ENCODE measurements around the gene NUP98. TPM values are rescaled to one million over a fixed set of nuclear protein-coding genes. Genes with fewer than 3 reads are reported as not detected.

NUP98 gene
- total and polyA plus RNA-seq, 11 donors: 13.2 to 77.9 (median 45.3) TPM

DNA sequence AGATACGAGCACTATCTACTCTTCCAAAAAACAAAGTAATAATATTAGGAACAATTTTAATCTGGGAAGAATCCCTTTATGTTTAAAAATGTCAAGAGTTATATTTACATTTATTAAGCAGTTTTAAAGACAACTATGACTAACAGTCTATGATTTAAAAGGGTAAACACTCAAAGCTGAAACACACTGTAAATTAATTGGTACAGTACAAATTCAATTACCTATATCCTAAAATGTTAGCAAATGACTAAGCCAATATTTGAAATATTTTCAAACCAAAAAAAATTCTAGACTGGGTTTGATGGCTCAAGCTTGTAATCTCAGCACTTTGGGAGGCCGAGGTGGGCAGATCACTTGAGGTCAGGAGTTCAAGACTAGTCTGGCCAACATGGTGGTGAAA lies 90.2 kb downstream of the NUP98 start:
- H3K9me3 ChIP-seq: no peaks in the 10 kb centered on the region
- H3K36me3 ChIP-seq: peaks cover 4 to 96% (median 79%) of the 10 kb centered on the region in 9 donors
- H3K4me1 ChIP-seq: peaks cover 0 to 3% (median 0%) of the 10 kb centered on the region in 12 donors
- 90 to 99% (median 94%) methylated on average over 2 of the region's 2 CpGs for WGBS, 4 donors
- no peak overlapping the region for H3K27ac ChIP-seq
- TF ChIP-seq POLR2A (IDR thresholded peaks at IDR 0.05): no peak
- TF ChIP-seq, protein P1, sequence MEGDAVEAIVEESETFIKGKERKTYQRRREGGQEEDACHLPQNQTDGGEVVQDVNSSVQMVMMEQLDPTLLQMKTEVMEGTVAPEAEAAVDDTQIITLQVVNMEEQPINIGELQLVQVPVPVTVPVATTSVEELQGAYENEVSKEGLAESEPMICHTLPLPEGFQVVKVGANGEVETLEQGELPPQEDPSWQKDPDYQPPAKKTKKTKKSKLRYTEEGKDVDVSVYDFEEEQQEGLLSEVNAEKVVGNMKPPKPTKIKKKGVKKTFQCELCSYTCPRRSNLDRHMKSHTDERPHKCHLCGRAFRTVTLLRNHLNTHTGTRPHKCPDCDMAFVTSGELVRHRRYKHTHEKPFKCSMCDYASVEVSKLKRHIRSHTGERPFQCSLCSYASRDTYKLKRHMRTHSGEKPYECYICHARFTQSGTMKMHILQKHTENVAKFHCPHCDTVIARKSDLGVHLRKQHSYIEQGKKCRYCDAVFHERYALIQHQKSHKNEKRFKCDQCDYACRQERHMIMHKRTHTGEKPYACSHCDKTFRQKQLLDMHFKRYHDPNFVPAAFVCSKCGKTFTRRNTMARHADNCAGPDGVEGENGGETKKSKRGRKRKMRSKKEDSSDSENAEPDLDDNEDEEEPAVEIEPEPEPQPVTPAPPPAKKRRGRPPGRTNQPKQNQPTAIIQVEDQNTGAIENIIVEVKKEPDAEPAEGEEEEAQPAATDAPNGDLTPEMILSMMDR (IDR thresholded peaks at IDR 0.05): no peak
- no peaks in the 10 kb centered on the region for H3K27me3 ChIP-seq
- ATAC-seq (no peak), DNase-seq (no peak)
- intact Hi-C loops (cut with DNase I): no loop called here
- no peak overlapping the region for H3K4me3 ChIP-seq

DNA sequence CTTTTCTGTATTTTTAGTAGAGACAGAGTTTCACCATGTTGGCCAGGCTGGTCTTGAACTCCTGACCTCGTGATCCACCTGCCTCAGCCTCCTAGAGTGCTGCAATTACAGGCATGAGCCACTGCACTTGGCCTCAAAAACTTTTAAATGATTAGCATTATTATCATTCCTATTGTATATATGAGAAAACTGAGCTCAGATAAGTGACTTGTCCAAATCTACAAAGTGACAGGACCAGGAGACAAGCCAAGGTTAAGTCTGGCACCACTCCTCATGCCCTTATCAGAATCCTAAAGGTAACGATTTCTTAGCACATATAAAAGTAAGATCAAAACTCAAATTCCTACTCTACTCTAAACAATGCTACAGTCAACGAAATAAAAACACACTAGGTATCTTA lies 94.0 kb downstream of the NUP98 start:
- 79 to 84% (median 82%) methylated on average over 3 of the region's 3 CpGs for WGBS, 4 donors
- intact Hi-C loops (cut with DNase I): no loop called here
- no peak for ATAC-seq

DNA sequence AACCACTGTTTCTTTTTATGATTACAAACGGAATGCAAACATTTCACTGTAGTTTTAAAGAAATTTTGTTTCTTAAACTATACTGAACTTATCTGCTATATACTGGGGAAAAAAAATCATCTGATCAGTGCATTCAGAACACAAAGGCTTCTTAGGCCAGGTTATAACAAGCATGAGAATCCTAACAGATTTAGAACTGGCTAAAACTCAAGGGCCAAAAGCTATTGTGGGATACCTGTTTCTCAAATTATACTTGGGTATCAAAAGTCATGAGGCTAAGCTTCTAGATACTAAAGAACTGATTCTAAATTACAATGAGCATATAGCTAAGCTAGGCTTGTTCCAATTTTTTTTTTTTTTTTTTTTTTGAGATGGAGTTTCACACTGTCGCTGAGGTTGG lies 96.4 kb downstream of the NUP98 start:
- no peaks in the 10 kb centered on the region for H3K9me3 ChIP-seq
- peaks cover 0 to 6% (median 0%) of the 10 kb centered on the region in 12 donors for H3K4me1 ChIP-seq
- intact Hi-C loops (cut with DNase I): no loop called here
- ATAC-seq: no peak
- no peaks in the 10 kb centered on the region for H3K27me3 ChIP-seq
- no peak for TF ChIP-seq POLR2A (IDR thresholded peaks at IDR 0.05)
- TF ChIP-seq, protein P1 (IDR thresholded peaks at IDR 0.05): no peak
- 80 to 94% (median 89%) methylated on average over 2 of the region's 2 CpGs for WGBS, 4 donors
- DNase-seq: no peak
- no peak overlapping the region for H3K4me3 ChIP-seq
- peaks cover 3 to 99% (median 96%) of the 10 kb centered on the region in 9 donors for H3K36me3 ChIP-seq
- no peak overlapping the region for H3K27ac ChIP-seq

More for the DNA sequence above, 94.0 kb downstream of the NUP98 start:
- no peak for TF ChIP-seq POLR2A (IDR thresholded peaks at IDR 0.05)
- TF ChIP-seq, protein P1 (IDR thresholded peaks at IDR 0.05): no peak
- no peak for DNase-seq
- H3K4me1 ChIP-seq: peaks cover 0 to 6% (median 0%) of the 10 kb centered on the region in 12 donors
- no peaks in the 10 kb centered on the region for H3K9me3 ChIP-seq
- no peak overlapping the region for H3K4me3 ChIP-seq
- H3K27ac ChIP-seq: no peak overlapping the region
- peaks cover 3 to 99% (median 84%) of the 10 kb centered on the region in 9 donors for H3K36me3 ChIP-seq
- no peaks in the 10 kb centered on the region for H3K27me3 ChIP-seq

DNA sequence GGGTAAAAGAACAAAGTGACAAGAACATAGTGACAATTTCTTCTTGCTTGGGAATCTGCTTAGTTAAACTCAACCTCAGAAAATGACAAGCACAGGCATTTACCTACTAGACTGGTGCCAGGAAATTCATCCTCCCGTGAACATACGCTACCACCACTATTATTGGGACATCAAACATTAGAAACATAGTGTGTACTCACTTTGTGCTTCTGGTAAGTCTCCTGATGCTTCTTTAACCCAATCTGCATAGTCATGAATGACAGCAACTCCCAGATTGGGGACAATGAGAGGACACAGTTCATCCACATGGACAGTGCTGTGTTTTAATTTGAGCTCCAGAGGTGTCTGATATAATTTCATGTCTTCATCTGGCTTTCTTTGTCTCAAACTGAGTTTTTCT lies 96.9 kb downstream of the NUP98 start:
- no peak overlapping the region for H3K27ac ChIP-seq
- intact Hi-C loops (cut with DNase I): no loop called here
- 86 to 95% (median 89%) methylated on average over 2 of the region's 2 CpGs for WGBS, 4 donors
- DNase-seq (no peak), ATAC-seq (no peak)
- no peaks in the 10 kb centered on the region for H3K9me3 ChIP-seq
- TF ChIP-seq, protein P1 (IDR thresholded peaks at IDR 0.05): no peak
- TF ChIP-seq POLR2A (IDR thresholded peaks at IDR 0.05): no peak
- peaks cover 3 to 99% (median 96%) of the 10 kb centered on the region in 9 donors for H3K36me3 ChIP-seq
- no peaks in the 10 kb centered on the region for H3K27me3 ChIP-seq
- no peak overlapping the region for H3K4me3 ChIP-seq
- H3K4me1 ChIP-seq: peaks cover 0 to 6% (median 0%) of the 10 kb centered on the region in 12 donors

All from heart left ventricle (tissue), 16 donors.